ENCODE results near the gene SLC22A15.

The SLC22A15 gene

GRCh38 chr1:116099919-116100318 lies 123.6 kb downstream of the SLC22A15 start:
- DNase-seq (ENCODE audit: low read depth, low spot score) = no peak

DNA sequence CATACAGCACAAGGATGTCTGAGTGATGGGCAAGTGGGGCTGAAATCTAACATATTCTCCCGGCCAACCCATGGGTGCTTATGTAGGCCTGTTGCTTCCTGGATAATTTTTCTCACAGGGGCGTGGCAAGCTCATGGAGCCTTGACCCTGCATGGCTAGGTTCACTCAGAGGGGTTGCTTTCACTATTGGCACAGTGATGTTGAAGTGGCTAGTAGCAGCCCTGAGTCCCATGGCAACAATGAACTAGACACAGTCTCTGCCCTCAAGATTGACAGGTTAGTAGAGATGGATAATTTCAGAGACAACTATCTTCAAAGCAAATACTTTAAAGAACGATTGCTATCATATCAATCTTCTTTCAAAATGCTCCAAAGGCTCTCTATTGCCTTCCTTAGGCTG lies 128.4 kb downstream of the SLC22A15 start:
- no peak for DNase-seq (ENCODE audit: low read depth, low spot score)

GRCh38 chr1:116105996-116106395 lies 129.7 kb downstream of the SLC22A15 start:
- DNase-seq (ENCODE audit: low read depth, low spot score) = no peak

- DNase-seq (ENCODE audit: low read depth, low spot score) = no peak
Measured at GRCh38 chr1:116106646-116107045, 130.3 kb downstream of the SLC22A15 start.

DNA sequence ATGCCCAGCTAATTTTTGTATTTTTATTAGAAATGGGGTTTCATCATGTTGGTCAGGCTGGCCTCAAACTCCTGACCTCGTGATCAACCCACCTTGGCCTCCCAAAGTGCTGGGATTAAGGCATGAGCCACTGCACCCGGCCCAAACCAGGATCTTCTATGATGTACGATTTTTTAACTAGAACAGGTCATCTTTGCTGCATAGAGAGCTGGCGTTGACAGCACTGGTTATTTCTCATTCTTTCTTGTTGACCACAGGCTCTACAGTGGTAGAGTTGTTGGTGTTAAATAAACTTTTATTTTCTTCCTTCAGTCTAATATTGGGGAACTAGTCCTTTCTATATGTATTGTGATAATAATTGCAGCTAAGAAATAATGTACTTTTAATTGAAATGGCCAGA lies 131.1 kb downstream of the SLC22A15 start:
- no peak for DNase-seq (ENCODE audit: low read depth, low spot score)

DNA sequence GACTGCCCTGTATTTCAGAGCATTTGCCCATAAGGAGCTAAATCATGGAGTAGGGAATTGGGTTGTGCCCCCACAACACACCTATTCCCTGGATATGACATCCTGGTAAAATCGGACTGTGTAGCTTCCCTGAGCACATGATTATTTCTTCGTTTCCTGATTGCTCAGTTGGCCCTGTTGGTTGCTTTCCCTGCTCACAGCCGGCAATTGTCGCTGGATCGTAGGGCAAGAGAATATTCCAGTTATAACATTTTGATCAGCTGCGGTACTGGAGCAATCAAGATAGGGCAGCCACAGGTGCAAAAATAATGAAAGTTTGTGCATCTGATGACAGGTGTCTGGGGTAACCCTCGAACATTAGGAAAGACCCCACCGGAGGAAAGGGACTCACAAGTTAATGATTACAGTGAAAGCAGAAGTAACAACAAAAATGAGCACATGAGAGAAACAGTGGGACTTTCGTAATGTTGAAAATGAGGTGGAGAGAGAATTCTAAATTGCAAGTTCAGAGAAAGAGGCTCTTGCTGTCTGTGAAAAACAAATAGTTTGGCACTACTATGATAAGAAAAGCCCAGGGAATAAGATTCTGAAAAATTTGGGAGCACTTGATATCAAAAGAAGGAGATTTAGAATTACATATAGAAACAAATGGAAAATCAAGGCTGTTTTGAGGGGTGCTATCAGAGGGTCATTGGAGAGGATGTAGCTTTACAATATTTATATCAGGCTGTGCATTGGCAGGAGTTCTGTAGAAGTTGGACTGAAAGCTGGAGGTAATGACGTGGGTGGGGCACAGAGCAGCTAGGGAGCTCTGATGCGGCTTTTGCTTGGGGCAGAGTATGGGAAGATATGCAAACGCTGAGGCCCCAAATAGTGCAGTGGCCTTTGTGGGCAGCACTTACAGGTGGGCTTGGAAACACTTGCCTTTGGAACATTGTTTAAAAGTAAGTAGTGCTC lies 134.5 kb downstream of the SLC22A15 start, which contains the start of gene MAB21L3:
TSS of gene MAB21L3 (plus strand) at position 833 of the 957 bp plus-strand sequence. CDS start 1,217 bp downstream, outside the sequence.
- DNase-seq (ENCODE audit: low read depth, low spot score) = no peak

GRCh38 chr1:116111524-116112021 lies 135.3 kb downstream of the SLC22A15 start:
- no peak for DNase-seq (ENCODE audit: low read depth, low spot score)

- no peak for DNase-seq (ENCODE audit: low read depth, low spot score)
Measured at GRCh38 chr1:116112388-116113140, 136.3 kb downstream of the SLC22A15 start.

DNA sequence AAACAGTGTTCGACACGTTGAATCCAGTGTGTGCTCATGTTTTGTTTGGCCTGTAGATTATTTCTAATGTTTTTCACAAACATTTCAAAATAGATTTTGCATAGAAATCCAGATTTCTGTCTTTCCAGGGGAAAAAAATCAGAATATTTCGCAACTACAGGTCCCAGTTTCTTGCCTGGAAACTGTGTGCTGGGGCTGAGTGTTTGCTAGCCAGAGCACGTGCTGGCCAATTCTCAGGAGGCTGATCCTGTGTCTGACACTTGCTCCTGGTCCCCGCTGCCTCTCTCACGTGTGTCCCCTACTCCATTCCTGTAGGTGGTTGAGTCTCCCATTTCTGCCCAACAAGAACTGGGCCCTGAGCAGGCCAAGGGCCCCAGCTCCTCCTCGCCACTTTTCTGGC lies 137.3 kb downstream of the SLC22A15 start:
- no peak for DNase-seq (ENCODE audit: low read depth, low spot score)

DNA sequence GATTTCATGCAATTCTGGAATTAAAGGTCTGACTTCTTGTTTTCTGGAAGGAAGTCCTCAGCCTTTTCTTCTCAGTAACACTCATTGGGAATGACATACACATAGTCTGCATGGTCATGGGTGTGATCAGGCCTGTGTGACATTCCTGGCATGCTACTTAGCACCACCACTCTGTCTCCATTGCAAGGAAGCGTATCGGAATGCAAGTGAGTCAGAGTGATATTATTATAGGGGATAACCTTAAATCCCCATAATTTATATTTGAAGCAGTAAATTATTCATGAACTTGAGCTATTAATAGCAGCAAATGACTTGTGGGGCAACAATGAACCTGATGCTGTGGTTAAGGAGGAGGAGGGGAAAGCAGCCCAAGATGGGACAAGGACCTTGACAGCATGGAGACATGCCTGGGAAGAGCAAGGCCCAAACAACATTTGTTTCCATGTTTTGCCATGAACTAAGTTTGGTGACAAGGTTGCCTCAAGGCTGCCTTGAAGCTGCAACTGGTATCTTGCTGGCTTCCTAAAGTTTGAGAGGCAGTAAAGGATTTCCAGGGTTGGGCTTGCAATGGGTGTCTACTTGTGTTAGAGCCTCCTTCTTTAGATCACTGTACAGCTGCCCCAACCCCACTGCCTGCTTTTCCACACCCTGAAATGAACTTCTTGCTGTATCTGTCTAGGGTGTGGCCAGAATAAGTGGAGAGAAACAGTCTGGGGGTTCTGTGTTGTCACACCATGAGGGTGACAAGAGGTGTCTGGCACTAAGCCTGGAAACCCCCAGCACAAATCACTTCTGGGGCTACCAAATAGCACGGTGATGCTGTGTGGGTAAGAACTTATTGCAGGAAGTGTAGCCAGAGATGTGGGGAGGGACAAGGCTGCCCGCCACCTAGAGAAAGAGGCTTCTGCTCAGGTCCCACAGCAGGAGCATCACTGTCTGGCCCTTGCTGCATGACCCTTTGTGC lies 139.4 kb downstream of the SLC22A15 start:
- no peak for DNase-seq (ENCODE audit: low read depth, low spot score)

DNA sequence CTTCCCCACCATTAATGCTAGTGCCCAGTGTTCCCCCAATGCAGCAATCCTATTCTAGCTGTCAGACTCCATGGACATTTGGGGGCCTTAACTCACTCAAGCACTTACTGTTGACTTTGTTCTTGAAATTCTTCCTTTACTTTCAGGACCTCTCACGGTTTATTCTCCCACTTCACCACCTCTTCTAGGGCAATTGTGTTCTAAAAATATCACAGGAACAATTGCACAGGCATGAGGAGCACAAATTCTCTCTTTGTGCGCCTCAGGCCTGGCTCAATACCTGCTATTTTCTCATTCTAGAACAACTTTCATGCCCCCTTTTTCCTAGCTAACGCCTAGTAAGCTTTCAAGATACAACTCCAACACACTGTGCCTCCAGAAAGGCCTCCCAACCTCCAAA lies 142.2 kb downstream of the SLC22A15 start:
- DNase-seq (ENCODE audit: low read depth, low spot score) = no peak
